Occipital lobe (tissue), 2 donors: ENCODE measurements around the gene MRPL50. TPM values are rescaled to one million over a fixed set of nuclear protein-coding genes. Genes with fewer than 3 reads are reported as not detected.

Source experiments
- DNase-seq: peaks from one replicate; lab custom pipeline; 2025; lab: John Stamatoyannopoulos, UW
- total RNA-seq: library from RNA; depleted of rRNA; stranded (reverse); fragments of >200 nt; gene quantifications from one replicate; pipeline ENCODE4 v1.2.3, GENCODE V29; 2014

Gene MRPL50
- total RNA-seq, 1 donor from 2014 or later = 55.8 TPM

DNA sequence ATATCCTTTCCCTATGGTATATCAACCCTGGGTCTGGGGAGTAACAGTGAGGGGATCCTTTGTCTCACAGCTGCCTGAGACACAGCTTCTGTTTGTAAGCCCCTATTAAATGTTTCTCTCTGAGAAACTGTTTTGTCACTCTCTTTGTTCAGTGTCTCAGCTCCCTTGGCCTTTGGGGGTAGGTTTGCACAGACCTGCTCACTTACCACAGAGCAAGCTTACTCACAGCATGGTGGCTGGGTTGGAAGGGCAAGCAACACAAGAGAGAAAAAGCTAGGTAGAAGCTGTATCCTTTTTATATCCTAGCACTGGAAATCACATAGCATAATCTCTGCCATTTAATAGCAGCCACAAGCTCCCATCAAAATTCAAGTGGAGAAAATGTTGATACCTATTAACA, 18.1 kb downstream of the MRPL50 start:
- DNase-seq = no peak

DNA sequence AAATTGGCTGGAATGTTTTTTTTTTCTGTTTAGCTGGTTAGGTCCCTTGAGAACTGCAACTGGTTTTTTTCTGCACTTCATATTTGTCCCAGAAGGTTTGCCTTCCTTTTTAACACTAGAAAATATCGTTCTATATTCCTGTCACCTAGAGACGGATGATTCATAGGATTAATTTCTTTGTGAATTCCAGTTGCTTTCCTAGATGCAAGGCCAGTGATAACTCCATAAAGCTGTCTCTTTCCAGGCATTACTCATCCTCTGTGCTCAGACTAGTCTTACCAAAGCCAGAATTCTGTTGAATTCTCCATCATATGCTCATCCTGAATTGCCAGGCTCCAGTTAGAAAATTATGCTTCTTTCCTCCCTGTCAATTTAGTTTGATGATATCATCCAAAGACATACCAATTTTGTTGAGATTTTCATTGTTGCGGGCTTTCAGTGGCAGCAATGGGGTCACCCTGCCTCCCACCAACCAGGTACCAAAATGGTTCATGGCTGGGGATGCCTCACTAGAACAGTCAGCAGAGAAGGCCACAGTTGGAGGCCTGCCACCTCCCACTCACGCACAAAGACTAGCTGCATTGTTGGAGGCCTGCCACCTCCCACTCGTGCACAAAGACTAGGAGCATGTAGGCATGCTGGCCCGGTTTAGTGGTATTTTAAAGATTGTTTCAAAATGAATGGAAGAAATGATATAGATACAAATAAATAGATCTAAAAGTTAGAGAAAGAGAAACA, 22.1 kb downstream of the MRPL50 start:
- DNase-seq = peak; percentile 68

DNA sequence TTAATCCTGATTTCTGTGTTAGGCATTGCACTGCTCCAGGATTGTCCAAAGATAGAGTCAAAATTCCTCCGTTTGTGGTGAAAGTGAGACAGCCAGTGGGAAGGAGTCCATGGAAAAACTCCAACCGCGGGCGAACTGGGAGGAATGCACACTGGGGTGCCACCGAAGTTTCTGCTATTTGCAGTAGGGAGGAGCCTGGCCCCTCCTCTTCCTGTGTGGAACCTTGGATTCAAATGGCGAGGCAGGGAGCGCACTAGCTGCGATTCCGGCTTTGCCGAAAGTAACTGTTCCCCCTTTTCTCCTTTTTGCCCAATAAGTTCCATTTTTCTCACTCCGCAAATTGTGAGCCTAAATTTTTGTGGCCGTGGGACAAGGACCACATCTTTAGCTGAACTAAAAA, 22.9 kb downstream of the MRPL50 start:
- peak; percentile 22 for DNase-seq

DNA sequence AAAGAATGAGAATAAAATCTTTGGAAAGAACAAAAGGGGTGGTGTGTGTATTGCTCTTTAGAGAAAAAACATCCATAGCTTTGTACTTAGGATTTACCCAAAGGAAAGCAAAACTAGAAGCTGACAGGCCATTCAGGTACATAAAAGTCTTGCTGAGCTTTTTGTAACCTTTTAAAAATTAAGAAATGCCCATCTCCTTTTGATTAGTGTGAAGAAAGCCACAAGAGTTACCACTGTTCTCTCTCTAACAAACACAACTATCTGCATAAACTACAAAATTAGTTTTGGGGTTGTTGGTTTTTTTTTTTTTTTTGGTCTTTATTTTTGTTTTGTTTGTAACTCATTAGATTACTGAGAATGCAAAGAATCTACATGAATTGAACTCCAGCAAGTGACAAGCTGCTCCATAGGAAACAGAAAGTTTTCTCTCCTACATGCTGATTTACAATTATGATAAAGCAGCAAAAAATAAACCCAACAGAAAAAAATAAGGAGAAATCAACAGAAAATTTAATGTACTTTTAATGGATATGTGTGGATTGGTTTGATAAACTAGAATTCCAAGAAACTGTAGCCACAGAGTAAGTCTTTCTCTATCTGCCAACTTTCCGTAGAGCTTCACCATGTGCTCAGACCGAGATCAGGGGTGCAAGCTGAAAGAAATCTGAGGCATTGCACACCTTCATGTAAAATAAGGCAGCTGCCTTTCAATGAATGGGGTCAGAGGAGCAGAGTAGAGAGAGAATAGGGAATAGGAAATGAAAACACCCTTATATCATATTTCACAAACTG, 25.9 kb downstream of the MRPL50 start:
- DNase-seq = no peak

DNA sequence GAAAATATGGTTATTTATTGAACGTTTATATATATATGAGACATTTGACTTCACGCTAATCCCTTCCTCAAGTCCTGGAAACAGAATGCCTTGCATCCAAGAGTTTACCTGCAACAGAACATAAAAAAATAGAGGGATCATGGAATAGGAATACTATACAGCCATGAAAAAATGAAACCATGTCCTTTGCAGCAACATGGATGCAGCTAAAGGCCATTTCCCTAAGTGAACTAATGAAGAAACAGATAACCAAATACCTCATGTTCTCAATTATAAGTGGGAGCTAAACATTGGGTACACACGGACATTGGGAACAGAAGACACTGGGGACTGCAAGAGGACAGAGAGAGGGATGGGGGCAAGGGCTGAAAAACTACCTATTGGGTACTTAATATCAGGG, 26.6 kb downstream of the MRPL50 start:
- DNase-seq = no peak

DNA sequence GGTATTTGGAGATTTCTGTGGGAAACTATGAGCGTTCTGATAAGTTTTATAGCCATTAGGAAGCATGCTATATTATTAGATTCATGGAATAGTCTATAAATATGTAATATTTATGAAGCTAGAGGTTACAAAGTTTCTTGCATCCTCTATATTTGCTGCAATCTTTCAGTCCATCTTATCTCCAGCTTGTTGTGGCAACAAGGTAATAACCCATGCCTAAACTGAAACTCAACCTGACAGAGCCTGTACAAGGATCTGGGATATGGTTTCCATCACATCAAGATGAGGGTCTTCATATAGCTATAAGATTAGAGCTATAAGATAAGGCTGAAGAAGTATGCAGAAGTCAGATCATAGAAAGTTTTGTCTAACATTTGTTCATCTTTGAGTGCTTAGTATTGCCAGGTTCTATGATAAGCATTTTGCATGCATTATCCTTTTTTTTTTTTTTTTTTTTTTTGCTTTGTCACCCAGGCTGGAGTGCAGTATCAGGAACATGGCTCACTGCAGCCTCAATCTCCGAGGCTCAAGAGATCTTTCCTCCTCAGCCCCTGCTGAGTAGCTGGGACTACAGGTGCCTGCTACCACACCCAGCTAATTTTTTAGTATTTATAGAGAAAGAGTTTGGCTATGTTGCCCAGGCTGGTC, 28.4 kb downstream of the MRPL50 start:
- DNase-seq = no peak

DNA sequence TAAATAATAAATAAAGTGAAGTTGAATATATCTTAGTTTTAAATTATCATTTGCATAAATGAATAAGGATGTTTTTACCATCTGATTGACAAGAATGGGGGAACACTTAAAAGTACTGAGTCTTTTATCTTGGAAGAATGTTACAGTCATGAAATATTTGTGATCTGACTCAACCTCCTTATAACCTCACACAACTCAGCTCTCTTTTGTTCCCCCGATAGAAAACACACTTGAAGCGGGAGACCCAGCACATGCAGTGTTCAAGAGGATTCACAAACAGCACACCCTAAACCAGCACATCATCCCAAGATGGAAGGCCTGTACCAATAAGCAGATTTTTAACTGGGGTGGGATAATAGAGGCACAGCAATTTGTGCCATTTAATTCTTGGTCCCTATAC, 29.1 kb downstream of the MRPL50 start:
- DNase-seq = no peak

DNA sequence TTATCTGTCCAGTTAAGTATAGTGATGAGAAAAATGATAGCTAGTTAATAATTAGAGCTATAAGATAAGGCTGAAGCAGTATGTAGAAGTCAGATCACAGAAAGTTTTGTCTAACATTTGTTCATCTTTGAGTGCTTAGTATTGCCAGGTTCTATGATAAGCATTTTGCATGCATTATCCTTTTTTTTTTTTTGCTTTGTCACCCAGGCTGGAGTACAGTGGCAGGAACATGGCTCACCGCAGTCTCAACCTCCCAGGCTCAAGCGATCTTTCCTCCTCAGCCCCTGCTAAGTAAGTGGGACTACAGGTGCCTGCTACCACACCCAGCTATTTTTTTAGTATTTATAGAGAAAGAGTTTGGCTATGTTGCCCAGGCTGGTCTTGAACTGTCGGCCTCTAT, 31.1 kb downstream of the MRPL50 start:
- no peak for DNase-seq

DNA sequence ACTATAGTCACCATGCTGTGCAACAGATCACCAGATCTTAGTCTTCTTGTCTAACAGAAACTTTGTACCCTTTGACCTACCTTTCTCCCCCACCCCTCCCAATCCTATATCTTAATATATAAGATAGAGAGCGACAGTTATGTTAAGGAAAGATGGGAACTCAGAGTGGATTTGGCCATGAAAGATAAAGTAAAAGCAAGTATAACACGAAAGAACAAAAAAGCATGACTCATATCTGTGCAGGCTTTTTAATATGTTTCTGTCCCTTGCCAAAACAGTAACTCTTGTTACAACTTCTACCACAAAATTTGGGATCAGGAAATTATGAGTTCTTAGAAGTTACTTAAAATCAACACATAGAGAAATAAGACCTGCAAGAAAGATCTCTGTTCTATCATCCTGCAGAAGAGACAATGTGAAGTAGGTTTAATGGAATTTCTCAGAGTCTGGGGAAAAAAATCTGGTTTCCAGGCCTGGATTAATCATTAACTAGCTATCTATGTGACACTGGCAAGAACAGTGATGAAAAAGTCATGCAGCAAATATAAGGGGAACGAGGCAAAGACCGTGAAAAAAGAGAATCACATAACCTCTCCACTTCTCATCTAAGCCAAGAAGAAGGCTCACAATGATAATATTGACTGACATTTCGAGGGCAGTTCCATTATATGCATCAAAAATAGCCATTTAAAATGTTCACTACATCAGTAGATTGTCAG, 32.2 kb downstream of the MRPL50 start:
- DNase-seq = no peak

DNA sequence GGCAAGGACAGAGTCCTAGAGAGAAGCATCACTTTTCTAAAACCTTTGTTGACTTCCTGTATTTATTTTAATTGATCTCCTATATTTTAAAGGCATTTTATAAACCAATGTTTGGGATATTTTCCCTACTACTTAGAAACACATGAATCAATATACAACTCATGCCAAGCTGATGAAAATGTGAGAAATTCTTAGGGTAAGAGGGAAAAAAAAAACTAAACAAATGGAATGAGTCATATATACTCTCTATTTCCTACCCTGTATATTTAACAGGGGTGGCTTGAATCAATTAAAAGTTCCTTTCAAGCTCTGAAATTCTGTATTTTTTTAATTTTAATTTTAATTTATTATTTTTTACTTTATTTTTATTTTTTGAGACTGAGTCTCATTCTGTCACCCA, 33.2 kb downstream of the MRPL50 start:
- no peak for DNase-seq

DNA sequence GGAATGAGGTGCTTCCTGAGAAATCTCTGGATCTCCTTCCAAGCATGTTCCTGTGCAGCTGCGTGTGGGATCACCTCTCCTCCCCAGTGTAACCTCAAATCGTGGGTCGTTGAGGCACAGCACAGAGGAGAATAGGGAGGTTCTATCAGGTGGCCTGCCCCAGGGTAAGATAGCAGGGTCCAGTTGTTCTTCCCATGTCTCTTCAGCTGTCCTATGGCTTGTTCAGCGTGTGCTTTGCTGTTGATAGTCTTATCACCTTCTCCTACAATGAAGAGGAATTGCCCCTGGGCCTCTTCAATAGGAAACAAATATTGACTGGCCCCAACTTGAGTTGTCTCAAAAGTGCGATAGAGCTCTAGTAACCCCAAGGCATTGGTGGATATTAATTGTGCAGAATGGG, 36.0 kb downstream of the MRPL50 start:
- no peak for DNase-seq

DNA sequence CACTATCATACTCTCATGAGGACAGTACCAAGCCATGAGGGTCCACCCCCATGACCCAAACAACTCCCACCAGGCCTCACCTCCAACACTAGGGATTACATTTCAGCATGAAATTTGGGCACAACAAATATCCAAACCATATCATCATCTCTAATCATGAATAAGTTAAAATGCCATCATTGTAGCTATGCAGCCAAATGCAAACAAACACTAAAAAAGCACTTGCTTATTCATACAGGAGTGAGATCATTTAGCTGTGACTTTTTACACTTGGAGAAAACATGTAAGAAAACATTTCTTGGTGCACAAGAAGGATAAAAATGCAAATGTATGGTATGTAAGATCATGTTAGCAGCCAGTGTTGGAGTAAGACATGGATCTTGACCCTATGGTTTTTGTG, 37.8 kb downstream of the MRPL50 start:
- no peak for DNase-seq

DNA sequence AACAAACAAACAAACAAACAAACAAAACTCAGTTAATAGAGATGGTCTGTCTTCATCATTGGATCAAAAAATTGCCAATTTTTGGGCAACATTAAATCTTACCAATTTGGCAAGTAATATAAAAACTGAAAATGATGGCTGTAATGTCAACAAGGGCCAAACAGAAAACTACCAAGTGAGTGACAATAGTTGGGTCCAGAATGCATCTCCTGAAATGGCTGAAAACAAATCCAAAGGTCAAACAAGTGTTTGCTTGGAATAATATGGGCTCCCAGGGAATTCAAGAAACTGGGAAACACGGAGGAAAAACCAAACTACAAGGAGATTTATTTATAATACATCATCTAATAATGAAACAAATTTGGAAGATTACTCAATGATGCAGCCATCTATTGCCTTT, 38.7 kb downstream of the MRPL50 start:
- no peak for DNase-seq

DNA sequence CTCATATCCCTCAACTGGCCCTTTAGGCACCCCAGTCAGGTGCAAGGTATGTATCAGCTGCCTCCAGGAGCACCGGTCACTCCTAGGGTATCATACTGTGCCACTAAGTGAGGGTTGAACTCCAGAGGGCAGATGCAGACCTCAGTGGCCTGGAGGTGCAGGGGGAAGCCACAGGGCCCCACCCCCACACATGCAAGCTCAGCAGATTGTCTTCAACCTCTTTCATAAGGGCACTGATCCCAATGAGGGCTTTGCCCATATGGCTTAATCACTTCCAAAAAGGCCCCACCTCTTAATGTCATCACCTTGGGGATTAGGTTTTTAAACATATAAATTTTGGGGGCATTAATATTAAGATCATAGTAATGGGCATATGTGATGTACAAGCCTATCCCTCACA, 41.8 kb downstream of the MRPL50 start:
- no peak for DNase-seq

DNA sequence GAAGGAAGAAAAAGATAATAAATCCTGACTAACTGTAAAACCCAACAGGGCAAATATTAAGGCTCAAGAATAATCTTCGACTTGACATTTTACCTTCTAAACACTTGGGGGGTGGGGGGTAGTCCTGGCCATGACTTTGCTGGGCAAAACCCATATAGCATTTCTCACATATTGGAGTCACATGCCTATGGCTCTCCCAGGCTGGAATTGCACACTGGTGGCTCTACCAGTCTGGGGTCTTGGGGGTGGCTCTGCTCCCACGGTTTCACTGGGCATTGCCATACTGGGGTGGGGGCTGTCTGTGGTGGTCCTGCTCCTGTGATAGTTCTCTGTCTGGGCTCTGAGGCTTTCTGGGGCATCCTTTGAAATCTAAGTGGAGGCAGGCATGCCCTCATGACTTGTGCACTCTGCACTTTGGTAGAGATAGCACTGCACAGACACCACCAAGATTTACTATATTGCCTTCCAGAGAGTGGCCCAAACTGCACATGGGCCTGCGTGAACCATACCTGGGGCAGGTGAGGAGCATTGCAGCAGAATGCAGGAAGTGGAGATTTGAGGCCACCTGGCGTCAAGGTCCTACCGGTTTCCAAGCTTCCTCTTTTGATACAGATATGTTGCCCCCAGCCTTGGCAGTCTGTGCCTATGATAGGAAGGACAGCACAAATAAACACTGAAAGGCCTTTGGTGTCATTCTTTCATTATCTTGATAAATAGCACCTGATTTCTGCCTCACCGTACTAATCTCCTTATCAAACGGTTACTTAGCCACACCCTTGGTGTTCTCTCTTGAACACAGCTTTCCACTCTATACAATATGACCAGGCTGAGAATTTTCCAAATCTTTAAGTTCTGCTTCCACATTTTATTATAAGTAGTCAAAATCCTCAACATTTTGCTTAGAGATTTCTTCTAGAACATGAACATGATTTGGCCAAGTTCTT, 43.4 kb downstream of the MRPL50 start:
- DNase-seq = no peak

DNA sequence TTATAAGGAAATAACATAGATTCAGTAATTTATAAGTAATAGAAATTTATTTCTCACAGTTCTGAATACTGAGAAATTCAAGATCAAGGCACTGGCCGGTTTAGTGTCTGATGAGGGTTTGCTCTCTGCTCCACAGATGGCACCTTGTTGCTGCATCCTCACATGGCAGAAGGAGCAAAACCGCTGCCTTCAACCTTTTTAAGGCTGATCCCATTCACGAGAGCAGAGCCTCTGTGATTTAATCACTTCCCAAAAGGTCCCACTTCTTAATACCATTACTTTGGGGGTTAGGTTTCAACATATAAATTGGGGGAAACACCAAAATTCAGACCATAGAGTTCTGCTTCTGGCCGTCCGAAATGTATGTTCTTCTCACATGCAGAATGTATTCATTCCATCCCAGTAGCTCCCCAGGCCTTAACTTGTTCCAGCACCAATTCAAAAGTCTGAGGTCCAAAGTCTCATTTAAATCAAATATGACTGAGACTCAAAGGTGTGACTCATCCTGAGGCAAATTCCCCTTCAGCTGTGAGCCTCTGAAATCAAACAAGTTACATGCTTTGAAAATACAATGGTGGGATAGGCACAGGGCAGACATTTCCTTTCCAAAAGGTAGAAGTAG, 44.2 kb downstream of the MRPL50 start:
- no peak for DNase-seq

DNA sequence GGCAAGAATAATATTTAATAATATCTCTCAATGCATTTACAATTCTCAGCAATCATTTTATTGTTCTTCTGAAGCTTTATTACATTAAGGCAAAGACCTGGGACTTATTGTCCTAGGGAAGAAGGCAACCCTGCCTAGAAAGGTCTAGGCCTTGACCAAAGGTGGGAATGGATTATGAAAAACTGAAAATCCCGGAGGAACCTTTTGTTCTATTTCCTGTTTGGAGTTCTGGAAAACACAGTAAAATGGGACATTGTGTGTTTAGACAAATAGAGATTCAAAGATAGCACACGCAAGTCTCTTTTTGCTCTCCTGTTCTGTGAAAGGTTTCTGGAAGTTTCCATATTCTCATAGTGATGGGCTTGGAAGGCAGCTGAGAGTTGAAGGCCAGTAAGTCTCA, 44.7 kb downstream of the MRPL50 start:
- DNase-seq = no peak

DNA sequence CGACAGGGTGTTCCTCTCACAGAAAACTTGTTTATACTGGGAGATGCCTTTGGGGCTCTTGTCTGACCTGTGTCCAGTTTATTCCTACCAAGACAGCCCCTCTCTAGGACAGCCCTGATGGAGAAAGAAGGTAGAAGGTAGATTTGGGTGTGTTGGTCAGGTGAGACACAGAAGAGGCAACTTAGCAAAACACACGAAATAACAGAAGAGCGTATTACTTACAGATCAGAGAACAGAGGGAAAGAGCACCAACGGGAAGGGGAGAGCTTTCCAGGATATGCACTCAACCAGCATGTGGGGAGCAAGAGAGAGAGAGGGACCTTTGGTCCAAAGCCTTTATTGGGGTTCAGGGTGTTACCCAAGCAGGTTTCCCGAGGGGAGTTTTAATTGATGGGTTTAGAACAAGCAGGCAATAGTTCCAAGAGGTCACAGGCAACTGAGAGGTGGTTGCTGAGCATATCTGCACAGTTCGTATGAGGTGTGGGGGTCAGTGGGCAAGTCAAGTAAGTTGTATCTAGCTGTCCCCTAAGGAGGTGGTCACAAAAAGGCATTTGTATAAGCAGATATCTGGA, 45.4 kb downstream of the MRPL50 start:
- DNase-seq = no peak

DNA sequence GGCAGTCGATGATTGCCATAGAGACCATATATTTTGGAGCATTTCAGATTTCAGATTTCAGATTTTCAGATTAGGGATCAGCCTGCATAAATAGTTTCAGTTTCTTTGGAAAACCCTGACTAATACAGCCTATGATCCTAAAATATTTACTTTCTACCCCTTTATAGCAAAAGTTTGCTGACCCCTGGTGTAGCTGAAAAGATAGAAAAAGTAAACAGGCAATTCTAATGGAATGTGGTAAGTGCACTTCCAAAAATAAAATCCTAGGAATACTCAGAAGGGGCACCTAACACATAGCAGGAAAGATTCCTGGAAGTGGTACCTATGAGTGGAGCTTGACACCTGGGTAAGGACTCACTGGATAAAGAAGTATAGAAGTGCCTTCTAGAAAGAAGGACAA, 48.1 kb downstream of the MRPL50 start:
- no peak for DNase-seq

DNA sequence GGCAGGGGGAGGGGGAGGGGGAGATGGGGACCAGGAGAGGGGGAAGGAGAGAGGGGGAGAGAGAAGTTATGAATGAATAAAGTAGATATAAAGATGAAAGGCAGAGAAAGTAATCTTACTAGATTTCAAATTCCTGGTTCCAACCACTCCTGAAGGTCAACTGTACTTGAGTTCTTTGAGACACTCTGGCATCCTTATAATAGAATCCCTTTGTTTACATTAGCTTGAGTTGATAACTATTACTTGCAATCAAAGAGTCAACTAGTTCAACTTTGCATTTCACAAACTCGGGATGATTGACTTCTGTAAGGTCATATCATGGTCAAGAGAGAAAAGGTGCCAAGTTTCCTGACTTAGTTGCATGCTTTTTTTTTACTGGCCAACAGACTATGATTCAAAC, 55.8 kb downstream of the MRPL50 start:
- no peak for DNase-seq
